Rectal smooth muscle tissue (tissue), 1 donor: ENCODE results near the gene PRDX6.
"Not testable (repeated sequence)": the region's sequence is repeated elsewhere in the genome, so short reads cannot be mapped to it uniquely, and the experiment has no call there.

Source experiments
- H3K27ac ChIP-seq: one replicate; pipeline ENCODE4 v1.7.0; 2013; ENCODE audit warnings: low read depth, low read length, inconsistent platforms
- H3K27me3 ChIP-seq: one replicate; pipeline ENCODE4 v1.7.0; 2013; ENCODE audit warnings: low read length; ENCODE audit not compliant: control insufficient read depth, insufficient read depth
- H3K36me3 ChIP-seq: one replicate; pipeline ENCODE4 v1.7.0; 2013; ENCODE audit warnings: low read length; ENCODE audit not compliant: control insufficient read depth, insufficient read depth
- H3K4me1 ChIP-seq: one replicate; pipeline ENCODE4 v1.7.0; 2013; ENCODE audit warnings: low read length; ENCODE audit not compliant: control insufficient read depth, insufficient read depth
- H3K4me3 ChIP-seq: one replicate; pipeline ENCODE4 v1.7.0; 2013; ENCODE audit warnings: low read length
- H3K9ac ChIP-seq: one replicate; pipeline ENCODE4 v1.7.0; 2013; ENCODE audit warnings: low read length

Gene PRDX6

GRCh38 chr1:173445656-173446055 lies 31.5 kb upstream of the PRDX6 start:
- no peaks in the 10 kb centered on the region for H3K4me1 ChIP-seq
- no peak overlapping the region for H3K4me3 ChIP-seq
- no peak overlapping the region for H3K9ac ChIP-seq
- no peak overlapping the region for H3K27ac ChIP-seq
- H3K27me3 ChIP-seq = no peaks in the 10 kb centered on the region
- no peaks in the 10 kb centered on the region for H3K36me3 ChIP-seq

- H3K27ac ChIP-seq = no peak overlapping the region
- no peaks in the 10 kb centered on the region for H3K36me3 ChIP-seq
- no peak overlapping the region for H3K9ac ChIP-seq
- peaks cover 6% of the 10 kb centered on the region for H3K4me1 ChIP-seq
- no peak overlapping the region for H3K4me3 ChIP-seq
- H3K27me3 ChIP-seq = no peaks in the 10 kb centered on the region
Measured at GRCh38 chr1:173447224-173447623, 29.9 kb upstream of the PRDX6 start.

- H3K36me3 ChIP-seq = no peaks in the 10 kb centered on the region
- no peak overlapping the region for H3K9ac ChIP-seq
- H3K4me3 ChIP-seq = no peak overlapping the region
- peaks cover 6% of the 10 kb centered on the region for H3K4me1 ChIP-seq
- no peak overlapping the region for H3K27ac ChIP-seq
- no peaks in the 10 kb centered on the region for H3K27me3 ChIP-seq
Measured at GRCh38 chr1:173448945-173449344, 28.2 kb upstream of the PRDX6 start.

- Histone ChIP-seq H3K4me3 (no peak overlapping the region), H3K27me3 (no peaks in the 10 kb centered on the region), H3K36me3 (no peaks in the 10 kb centered on the region), H3K4me1 (peaks cover 6% of the 10 kb centered on the region), H3K27ac (no peak overlapping the region), H3K9ac (no peak overlapping the region)
Measured at GRCh38 chr1:173451981-173452380, 25.2 kb upstream of the PRDX6 start.

DNA sequence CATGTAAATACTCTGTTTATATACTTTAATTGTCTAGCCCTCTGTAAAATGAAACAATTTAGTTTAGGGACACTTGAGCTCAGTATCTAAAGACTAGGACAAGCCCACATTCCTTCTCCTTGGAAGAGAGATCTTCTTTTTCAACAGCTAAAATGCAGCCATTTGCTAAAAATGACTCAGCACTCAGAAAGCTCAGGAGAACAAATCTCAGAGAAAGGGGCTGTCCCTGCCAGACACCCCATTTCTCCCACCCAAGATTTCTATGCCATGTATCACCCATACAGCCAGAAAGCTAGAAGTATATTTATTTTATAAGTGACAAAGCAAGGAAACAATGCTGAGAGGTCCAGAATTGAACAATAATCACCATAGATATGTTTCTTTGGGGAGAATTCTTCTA lies 23.2 kb upstream of the PRDX6 start:
- Histone ChIP-seq H3K9ac (no peak overlapping the region), H3K4me3 (no peak overlapping the region), H3K36me3 (no peaks in the 10 kb centered on the region), H3K4me1 (peaks cover 6% of the 10 kb centered on the region), H3K27ac (no peak overlapping the region), H3K27me3 (no peaks in the 10 kb centered on the region)

DNA sequence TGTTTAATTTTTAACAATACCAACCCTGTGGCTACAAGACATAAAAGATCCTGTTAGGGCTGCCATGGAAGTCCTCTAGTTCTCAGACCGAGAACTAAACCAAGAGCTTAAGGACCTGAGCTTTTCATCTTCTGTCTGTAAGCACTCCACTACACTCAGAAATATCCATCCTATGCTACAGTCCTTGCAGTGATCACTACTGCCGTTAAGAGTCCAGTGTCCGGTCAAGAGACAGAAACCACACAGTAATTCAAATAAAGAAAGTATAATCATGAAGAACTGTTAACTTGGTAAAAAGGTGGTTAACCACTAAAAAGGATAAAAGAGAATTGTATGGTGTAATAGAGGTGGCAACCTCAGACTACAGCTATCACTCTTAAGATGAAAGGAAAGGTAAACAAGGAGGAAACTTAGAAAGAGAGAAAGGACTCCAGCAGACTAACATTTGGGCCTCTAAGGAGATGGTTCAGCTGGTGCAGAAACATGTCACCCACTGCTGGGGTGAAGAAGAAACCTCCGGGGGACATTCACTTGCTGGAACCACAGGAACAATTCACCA lies 22.1 kb upstream of the PRDX6 start:
- peaks cover 3% of the 10 kb centered on the region for H3K36me3 ChIP-seq
- no peak overlapping the region for H3K9ac ChIP-seq
- peaks cover 6% of the 10 kb centered on the region for H3K4me1 ChIP-seq
- no peak overlapping the region for H3K4me3 ChIP-seq
- no peaks in the 10 kb centered on the region for H3K27me3 ChIP-seq
- H3K27ac ChIP-seq = no peak overlapping the region

DNA sequence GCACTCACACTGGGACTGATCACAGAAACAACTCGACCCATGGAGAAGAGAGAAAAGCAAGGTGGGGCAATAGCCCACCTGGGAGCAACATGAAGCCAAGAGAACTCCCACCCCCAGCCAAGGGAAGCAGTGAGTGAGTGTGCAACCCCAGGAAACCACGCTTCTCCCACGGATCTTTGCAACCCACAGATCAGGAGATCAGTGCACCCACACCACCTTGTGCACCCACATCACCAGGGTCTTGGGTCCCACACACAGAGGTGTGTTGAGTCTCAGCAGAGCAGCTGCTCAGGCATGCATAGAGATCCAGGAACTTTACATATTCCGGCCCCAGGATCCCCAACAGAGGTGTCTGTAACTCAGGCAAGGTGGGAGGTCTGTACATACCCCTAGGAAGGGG lies 17.2 kb upstream of the PRDX6 start:
- Histone ChIP-seq H3K36me3 (peaks cover 8% of the 10 kb centered on the region), H3K27ac (no peak overlapping the region), H3K4me1 (no peaks in the 10 kb centered on the region), H3K27me3 (no peaks in the 10 kb centered on the region), H3K4me3 (no peak overlapping the region), H3K9ac (no peak overlapping the region)

- not testable (repeated sequence) for H3K4me3 ChIP-seq, H3K4me1 ChIP-seq, H3K9ac ChIP-seq, H3K27ac ChIP-seq, H3K36me3 ChIP-seq, H3K27me3 ChIP-seq
Measured at GRCh38 chr1:173462666-173463065, 14.5 kb upstream of the PRDX6 start.

DNA sequence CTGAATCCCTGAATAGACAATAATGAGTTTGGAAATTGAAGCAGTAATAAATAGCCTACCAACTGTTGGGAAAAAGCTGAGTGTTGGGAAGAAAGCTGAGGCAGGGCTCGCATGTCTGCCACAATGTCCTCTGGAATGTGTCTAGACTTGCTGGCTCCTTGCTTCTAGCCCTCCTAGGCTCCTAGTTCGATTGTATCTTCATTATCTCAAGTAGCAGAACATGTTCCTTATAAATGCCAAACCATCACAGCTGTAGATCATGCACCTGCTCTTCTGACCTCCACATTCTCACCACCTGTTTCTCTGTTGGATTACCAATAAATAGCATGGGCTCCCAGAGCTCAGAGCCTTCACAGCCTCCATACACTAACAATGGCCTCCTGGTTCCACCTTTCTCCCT lies 12.9 kb upstream of the PRDX6 start:
- H3K4me1 ChIP-seq, H3K27ac ChIP-seq, H3K36me3 ChIP-seq, H3K4me3 ChIP-seq, H3K9ac ChIP-seq, H3K27me3 ChIP-seq: not testable (repeated sequence)

DNA sequence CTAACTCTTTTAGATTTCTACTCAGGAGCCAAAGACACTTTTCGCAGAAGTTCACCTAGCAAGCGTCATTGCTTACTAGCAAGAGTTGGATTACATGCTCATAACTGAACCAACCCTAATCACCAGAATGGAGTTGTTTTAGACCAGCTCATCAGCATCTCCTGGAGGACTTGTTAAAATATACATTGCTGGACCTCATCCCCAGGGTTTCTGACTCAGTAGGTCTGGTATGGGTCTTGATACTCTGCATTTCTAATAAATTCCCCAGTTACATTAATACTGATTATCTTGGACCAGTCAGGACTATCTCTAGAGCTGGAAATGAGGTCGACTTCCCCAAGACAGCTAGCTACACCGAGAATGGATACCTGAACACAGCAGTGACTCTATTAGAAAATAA lies 9.7 kb upstream of the PRDX6 start:
- Histone ChIP-seq H3K4me3 (no peak overlapping the region), H3K27ac (no peak overlapping the region), H3K4me1 (no peaks in the 10 kb centered on the region), H3K36me3 (no peaks in the 10 kb centered on the region), H3K27me3 (no peaks in the 10 kb centered on the region), H3K9ac (no peak overlapping the region)

- H3K4me1 ChIP-seq = no peaks in the 10 kb centered on the region
- H3K27me3 ChIP-seq = no peaks in the 10 kb centered on the region
- H3K27ac ChIP-seq = no peak overlapping the region
- no peak overlapping the region for H3K4me3 ChIP-seq
- H3K36me3 ChIP-seq = no peaks in the 10 kb centered on the region
- no peak overlapping the region for H3K9ac ChIP-seq
Measured at GRCh38 chr1:173469656-173470055, 7.5 kb upstream of the PRDX6 start.

- Histone ChIP-seq H3K27me3 (no peaks in the 10 kb centered on the region), H3K4me1 (no peaks in the 10 kb centered on the region), H3K27ac (no peak overlapping the region), H3K9ac (no peak overlapping the region), H3K36me3 (no peaks in the 10 kb centered on the region), H3K4me3 (no peak overlapping the region)
Measured at GRCh38 chr1:173470608-173471007, 6.5 kb upstream of the PRDX6 start.

GRCh38 chr1:173473599-173474011 lies 3.5 kb upstream of the PRDX6 start:
- peaks cover 7% of the 10 kb centered on the region for H3K4me1 ChIP-seq
- no peaks in the 10 kb centered on the region for H3K36me3 ChIP-seq
- H3K27me3 ChIP-seq = no peaks in the 10 kb centered on the region
- H3K27ac ChIP-seq = no peak overlapping the region
- H3K9ac ChIP-seq = no peak overlapping the region
- no peak overlapping the region for H3K4me3 ChIP-seq
